SH-SY5Y (cell line): ENCODE data around the gene ACTR6.

Experiments
- GATA2 ChIP-seq: IDR thresholded peaks from 2 replicates; pipeline ENCODE4 v1.6.1; 2011; ENCODE audit warnings: mild to moderate bottlenecking, low read depth, low read length
- GATA3 ChIP-seq: IDR thresholded peaks from 2 replicates; pipeline ENCODE4 v1.6.1; 2011; ENCODE audit warnings: low read depth, mild to moderate bottlenecking, low read length, moderate library complexity

DNA sequence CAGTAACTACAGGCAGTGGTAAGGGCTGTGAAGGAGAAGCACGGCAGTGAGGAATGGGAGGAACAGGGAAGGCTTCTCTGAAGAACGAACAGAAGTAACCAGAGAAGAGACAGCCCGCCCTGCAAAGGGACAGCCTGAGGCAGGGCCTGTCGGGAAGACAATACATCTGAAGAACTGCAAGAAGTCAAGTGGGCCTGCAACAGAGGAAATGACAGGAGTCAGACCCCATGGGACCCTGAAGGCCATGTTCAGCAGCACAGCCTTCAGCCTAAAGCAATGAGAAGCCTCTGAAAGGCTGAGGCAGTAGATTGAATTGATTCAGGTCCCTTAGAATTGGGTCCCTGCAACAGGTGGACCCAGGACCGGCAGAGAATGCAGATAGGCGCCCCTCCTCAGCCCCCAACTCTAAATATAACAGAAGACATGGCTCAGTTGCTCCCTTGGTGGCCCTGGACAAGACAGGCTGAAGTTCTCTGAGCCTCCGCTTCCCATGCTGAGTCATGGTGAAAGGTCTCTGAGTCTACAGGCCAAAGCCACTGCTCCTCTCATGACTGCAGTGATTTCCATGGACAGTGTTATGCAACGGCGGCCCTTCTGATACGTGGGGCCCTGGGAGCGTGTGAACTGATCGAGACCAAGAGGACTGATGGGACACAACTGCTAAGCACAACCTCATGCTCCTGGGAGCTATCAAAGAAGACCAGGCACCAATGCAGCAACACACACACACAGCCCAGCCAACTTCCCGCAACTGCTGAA lies 10.8 kb upstream of the ACTR6 start:
- TF ChIP-seq GATA2: no peak
- no peak for TF ChIP-seq GATA3
